ENCODE measurements around the gene ABHD5. TPM values are rescaled to one million over a fixed set of nuclear protein-coding genes. Genes with fewer than 3 reads are reported as not detected.

Gene ABHD5
- total and polyA plus RNA-seq, 2 of the 13 experiments (the other 11 are each of a cell fraction or from before 2014, with no cell fraction given): 4.5 to 13.3 TPM

DNA sequence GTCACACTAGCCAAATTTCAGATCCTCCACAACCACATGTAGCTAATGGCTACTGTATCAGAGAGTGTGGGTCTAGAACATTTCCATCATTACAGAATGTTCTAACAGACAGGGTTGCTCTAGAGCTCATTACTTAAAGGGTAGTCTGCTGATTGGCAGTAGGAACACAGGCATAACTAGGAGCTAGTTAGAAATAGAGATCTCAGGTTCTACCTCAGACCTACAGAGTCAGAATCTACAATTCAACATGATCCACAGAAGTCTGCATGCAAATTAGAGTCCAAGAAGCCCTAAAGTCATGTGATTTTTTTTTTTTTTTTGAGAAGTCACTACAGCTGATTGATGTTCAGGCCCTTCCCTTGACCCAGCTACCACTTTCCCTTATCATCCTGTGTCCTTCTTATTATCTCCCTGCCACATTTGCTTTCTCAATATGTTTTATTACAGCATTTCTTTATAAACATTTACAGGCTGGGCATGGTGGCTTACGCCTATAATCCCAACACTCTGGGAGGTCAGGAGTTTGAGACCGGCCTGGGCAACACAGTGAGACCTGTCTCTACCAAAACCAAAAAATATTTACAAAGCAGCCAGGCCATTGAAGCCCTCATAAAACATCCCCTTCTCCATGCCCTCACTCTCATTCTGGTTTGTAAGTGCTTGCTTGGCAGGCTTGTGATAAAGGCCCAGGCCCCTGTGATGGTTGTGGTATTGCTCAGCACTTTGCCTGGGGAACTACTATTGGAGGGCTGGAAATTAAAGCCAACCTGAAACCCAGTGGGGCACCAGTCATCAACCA, 3.8 kb upstream of the ABHD5 start:
- no peak for ATAC-seq
- H3K36me3 ChIP-seq (replicated peaks in 1 of 2; ENCODE audit: control insufficient read depth in 1 of 2, insufficient read depth in 2 of 2, low read length in 2 of 2): no peaks in the 10 kb centered on the region
- CTCF ChIA-PET (ENCODE audit: low intra/inter-chr PET ratio, low total read pairs): no interaction called here
- in situ Hi-C loops (cut with HindIII; ENCODE audit: extremely low pct_ligation_motif_present, low pct_unique_long_range_greater_than_20kb): no loop called here
- TF ChIP-seq ISX (CRISPR knock-in tag; conservative IDR thresholded peaks at IDR 0.05): no peak
- TF ChIP-seq, protein P1, sequence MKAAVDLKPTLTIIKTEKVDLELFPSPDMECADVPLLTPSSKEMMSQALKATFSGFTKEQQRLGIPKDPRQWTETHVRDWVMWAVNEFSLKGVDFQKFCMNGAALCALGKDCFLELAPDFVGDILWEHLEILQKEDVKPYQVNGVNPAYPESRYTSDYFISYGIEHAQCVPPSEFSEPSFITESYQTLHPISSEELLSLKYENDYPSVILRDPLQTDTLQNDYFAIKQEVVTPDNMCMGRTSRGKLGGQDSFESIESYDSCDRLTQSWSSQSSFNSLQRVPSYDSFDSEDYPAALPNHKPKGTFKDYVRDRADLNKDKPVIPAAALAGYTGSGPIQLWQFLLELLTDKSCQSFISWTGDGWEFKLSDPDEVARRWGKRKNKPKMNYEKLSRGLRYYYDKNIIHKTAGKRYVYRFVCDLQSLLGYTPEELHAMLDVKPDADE (CRISPR knock-in tag; IDR thresholded peaks at IDR 0.05): no peak
- no peak for TF ChIP-seq TCF7 (IDR thresholded peaks at IDR 0.05; ENCODE audit: low read depth)
- TF ChIP-seq NR2F2 (IDR thresholded peaks at IDR 0.05; ENCODE audit: borderline replicate concordance, low read depth): no peak
- no peak for TF ChIP-seq ZNF792 (CRISPR knock-in tag; IDR thresholded peaks at IDR 0.05)
- no peak for TF ChIP-seq SP140L (CRISPR knock-in tag; IDR thresholded peaks at IDR 0.05; ENCODE audit: borderline replicate concordance)
- no peak for TF ChIP-seq ZNF672 (CRISPR knock-in tag; IDR thresholded peaks at IDR 0.05)
- TF ChIP-seq HOXA3 (CRISPR knock-in tag; IDR thresholded peaks at IDR 0.05): no peak
- no peak for TF ChIP-seq FOXJ3 (CRISPR knock-in tag; IDR thresholded peaks at IDR 0.05; ENCODE audit: borderline replicate concordance)
- no peak for TF ChIP-seq ZNF788 (CRISPR knock-in tag; IDR thresholded peaks at IDR 0.05; ENCODE audit: borderline replicate concordance)
- POLR2A ChIA-PET: no interaction called here
- WGBS (ENCODE audit: low lambda C conversion rate): 97% methylated on average over 2 of the region's 2 CpGs
- H3K4me3 ChIP-seq (replicated peaks in 1 of 3; ENCODE audit: insufficient read depth in 1 of 3, low read depth in 2 of 3, low read length in 3 of 3): no peak overlapping the region
- H3K27me3 ChIP-seq (ENCODE audit: control insufficient read depth in 1 of 2, insufficient read depth in 2 of 2, low read length in 2 of 2): no peaks in the 10 kb centered on the region
- H2AFZ ChIP-seq (ENCODE audit: low read length): no peak overlapping the region
- no peak overlapping the region for H3K27ac ChIP-seq (ENCODE audit: extremely low read length, insufficient read depth, low read length)
- no peak overlapping the region for H3K4me2 ChIP-seq (ENCODE audit: low read depth, low read length)
- no peaks in the 10 kb centered on the region for H3K9me3 ChIP-seq (ENCODE audit: low read length)
- H3K4me1 ChIP-seq (ENCODE audit: insufficient read depth, low read length): peaks cover 9% of the 10 kb centered on the region
- no TSS peak for BruUV-seq (replicated peaks)
- H3K9ac ChIP-seq (ENCODE audit: insufficient read depth, low read depth, low read length): no peak overlapping the region
- no peak for FAIRE-seq
- no peaks in the 10 kb centered on the region for H4K20me1 ChIP-seq (ENCODE audit: insufficient read depth, low read length)
- intact Hi-C loops (cut with micrococcal nuclease; ENCODE audit: unreplicated experiment): no loop called here
- no peak for DNase-seq (ENCODE audit: low spot score)
- peaks cover 3% of the 10 kb centered on the region for H3K79me2 ChIP-seq (ENCODE audit: insufficient read depth, low read length)

Measured in HepG2 (cell line).